ENCODE measurements around the gene AIFM2. TPM values are rescaled to one million over a fixed set of nuclear protein-coding genes. Genes with fewer than 3 reads are reported as not detected.
"Not testable (repeated sequence)": the region's sequence is repeated elsewhere in the genome, so short reads cannot be mapped to it uniquely, and the experiment has no call there.

AIFM2 gene
- total RNA-seq, 4 donors from 2014 or later: 3.3 to 10.0 (median 6.7) TPM

- Histone ChIP-seq H3K9me3 (no peaks in the 10 kb centered on the region), H3K4me1 (peaks cover 15% of the 10 kb centered on the region), H3K36me3 (peaks cover 28% of the 10 kb centered on the region), H3K27ac (no peak overlapping the region), H3K27me3 (no peaks in the 10 kb centered on the region), H3K4me3 (no peak overlapping the region)
- DNase-seq (ENCODE audit: low spot score in 2 of 2): no peak
- TF ChIP-seq EP300 (IDR thresholded peaks at IDR 0.05): no peak
- no peak for TF ChIP-seq POLR2AphosphoS5 (IDR thresholded peaks at IDR 0.05)
- 94% methylated on average over 1 of the region's 1 CpG for WGBS
Measured at GRCh38 chr10:70124415-70124814, 8.2 kb downstream of the AIFM2 start.

- no peak for DNase-seq (ENCODE audit: low spot score in 2 of 2)
- H3K36me3 ChIP-seq: peaks cover 28% of the 10 kb centered on the region
- H3K4me3 ChIP-seq: no peak overlapping the region
- H3K27ac ChIP-seq: no peak overlapping the region
- H3K4me1 ChIP-seq: peaks cover 16% of the 10 kb centered on the region
- no peaks in the 10 kb centered on the region for H3K9me3 ChIP-seq
- TF ChIP-seq, protein P1, sequence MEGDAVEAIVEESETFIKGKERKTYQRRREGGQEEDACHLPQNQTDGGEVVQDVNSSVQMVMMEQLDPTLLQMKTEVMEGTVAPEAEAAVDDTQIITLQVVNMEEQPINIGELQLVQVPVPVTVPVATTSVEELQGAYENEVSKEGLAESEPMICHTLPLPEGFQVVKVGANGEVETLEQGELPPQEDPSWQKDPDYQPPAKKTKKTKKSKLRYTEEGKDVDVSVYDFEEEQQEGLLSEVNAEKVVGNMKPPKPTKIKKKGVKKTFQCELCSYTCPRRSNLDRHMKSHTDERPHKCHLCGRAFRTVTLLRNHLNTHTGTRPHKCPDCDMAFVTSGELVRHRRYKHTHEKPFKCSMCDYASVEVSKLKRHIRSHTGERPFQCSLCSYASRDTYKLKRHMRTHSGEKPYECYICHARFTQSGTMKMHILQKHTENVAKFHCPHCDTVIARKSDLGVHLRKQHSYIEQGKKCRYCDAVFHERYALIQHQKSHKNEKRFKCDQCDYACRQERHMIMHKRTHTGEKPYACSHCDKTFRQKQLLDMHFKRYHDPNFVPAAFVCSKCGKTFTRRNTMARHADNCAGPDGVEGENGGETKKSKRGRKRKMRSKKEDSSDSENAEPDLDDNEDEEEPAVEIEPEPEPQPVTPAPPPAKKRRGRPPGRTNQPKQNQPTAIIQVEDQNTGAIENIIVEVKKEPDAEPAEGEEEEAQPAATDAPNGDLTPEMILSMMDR (IDR thresholded peaks at IDR 0.05): no peak
- no peak for TF ChIP-seq POLR2AphosphoS5 (IDR thresholded peaks at IDR 0.05)
- no peak for TF ChIP-seq POLR2A (IDR thresholded peaks at IDR 0.05)
- no peak for TF ChIP-seq EP300 (IDR thresholded peaks at IDR 0.05)
- H3K27me3 ChIP-seq: no peaks in the 10 kb centered on the region
- 90% methylated on average over 10 of the region's 10 CpGs for WGBS
Measured at GRCh38 chr10:70123817-70124216, 8.8 kb downstream of the AIFM2 start.

GRCh38 chr10:70123166-70123565 is 9.5 kb downstream of the AIFM2 start:
- not testable (repeated sequence) for H3K27me3 ChIP-seq, H3K27ac ChIP-seq

GRCh38 chr10:70122742-70123141 is 9.9 kb downstream of the AIFM2 start:
- H3K4me3 ChIP-seq: no peak overlapping the region
- peaks cover 29% of the 10 kb centered on the region for H3K36me3 ChIP-seq
- whole genome bisulfite sequencing: 86% methylated on average over 5 of the region's 5 CpGs
- H3K9me3 ChIP-seq: no peaks in the 10 kb centered on the region
- no peak overlapping the region for H3K27ac ChIP-seq
- H3K4me1 ChIP-seq: peaks cover 16% of the 10 kb centered on the region
- TF ChIP-seq POLR2AphosphoS5 (IDR thresholded peaks at IDR 0.05) (no peak), POLR2A (IDR thresholded peaks at IDR 0.05) (no peak), EP300 (IDR thresholded peaks at IDR 0.05) (no peak)
- TF ChIP-seq, protein P1 (IDR thresholded peaks at IDR 0.05): no peak
- H3K27me3 ChIP-seq: no peaks in the 10 kb centered on the region
- DNase-seq (ENCODE audit: low spot score in 2 of 2): no peak

More at GRCh38 chr10:70123166-70123565, 9.5 kb downstream of the AIFM2 start:
- peaks cover 16% of the 10 kb centered on the region for H3K4me1 ChIP-seq
- DNase-seq (ENCODE audit: low spot score in 2 of 2); H3K9me3 ChIP-seq; H3K4me3 ChIP-seq: not testable (repeated sequence)
- 97% methylated on average over 9 of the region's 9 CpGs for WGBS
- H3K36me3 ChIP-seq: peaks cover 28% of the 10 kb centered on the region

- no peak for DNase-seq (ENCODE audit: low spot score in 2 of 2)
- Histone ChIP-seq H3K27me3 (no peaks in the 10 kb centered on the region), H3K4me3 (no peak overlapping the region), H3K9me3 (no peaks in the 10 kb centered on the region), H3K4me1 (peaks cover 16% of the 10 kb centered on the region), H3K27ac (no peak overlapping the region), H3K36me3 (peaks cover 32% of the 10 kb centered on the region)
- TF ChIP-seq, protein P1 (IDR thresholded peaks at IDR 0.05): no peak
- TF ChIP-seq POLR2A (IDR thresholded peaks at IDR 0.05) (no peak), POLR2AphosphoS5 (IDR thresholded peaks at IDR 0.05) (no peak), EP300 (IDR thresholded peaks at IDR 0.05) (no peak)
- 86% methylated on average over 11 of the region's 11 CpGs for WGBS
Measured at GRCh38 chr10:70121281-70121949, 11.2 kb downstream of the AIFM2 start.

- H3K4me1 ChIP-seq: peaks cover 16% of the 10 kb centered on the region
- DNase-seq (ENCODE audit: low spot score in 2 of 2): no peak
- H3K36me3 ChIP-seq: peaks cover 32% of the 10 kb centered on the region
- H3K9me3 ChIP-seq: no peaks in the 10 kb centered on the region
- H3K27me3 ChIP-seq: no peaks in the 10 kb centered on the region
- TF ChIP-seq POLR2A (IDR thresholded peaks at IDR 0.05) (no peak), EP300 (IDR thresholded peaks at IDR 0.05) (no peak)
- WGBS: 83% methylated on average over 6 of the region's 6 CpGs
- no peak overlapping the region for H3K27ac ChIP-seq
- no peak overlapping the region for H3K4me3 ChIP-seq
Measured at GRCh38 chr10:70120417-70120816, 12.2 kb downstream of the AIFM2 start.

DNA sequence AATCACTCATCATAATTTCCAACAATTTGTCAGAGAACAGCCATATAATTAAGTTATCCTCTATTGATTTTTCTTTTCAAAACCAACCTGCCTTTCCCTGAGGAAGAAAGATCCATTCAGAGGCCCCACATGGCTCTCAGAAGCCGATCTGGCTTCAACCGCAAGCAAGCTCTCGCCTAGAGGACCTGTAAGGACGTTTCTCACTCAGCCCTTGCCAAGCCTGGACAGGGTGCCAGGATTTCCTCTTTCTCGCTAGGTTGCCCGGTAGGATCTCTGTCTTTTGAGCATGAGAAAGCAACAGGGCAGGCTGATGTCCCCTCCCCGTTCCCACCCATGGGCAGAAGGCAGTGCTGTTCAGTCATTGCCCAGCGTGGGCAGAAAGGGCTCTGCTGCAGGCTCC is 13.0 kb downstream of the AIFM2 start:
- TF ChIP-seq POLR2AphosphoS5 (IDR thresholded peaks at IDR 0.05): no peak
- TF ChIP-seq, protein P1 (IDR thresholded peaks at IDR 0.05): no peak
- no peak for TF ChIP-seq EP300 (IDR thresholded peaks at IDR 0.05)
- no peak for TF ChIP-seq POLR2A (IDR thresholded peaks at IDR 0.05)
- H3K36me3 ChIP-seq: peaks cover 39% of the 10 kb centered on the region
- DNase-seq (ENCODE audit: low spot score in 2 of 2): no peak
- H3K9me3 ChIP-seq: no peaks in the 10 kb centered on the region
- H3K4me3 ChIP-seq: no peak overlapping the region
- H3K4me1 ChIP-seq: peaks cover 16% of the 10 kb centered on the region
- H3K27me3 ChIP-seq: no peaks in the 10 kb centered on the region
- H3K27ac ChIP-seq: no peak overlapping the region
- WGBS: 55% methylated on average over 8 of the region's 8 CpGs
